ENCODE data around the gene GALNT10. TPM values are rescaled to one million over a fixed set of nuclear protein-coding genes. Genes with fewer than 3 reads are reported as not detected.

Gene GALNT10
- total and polyA plus RNA-seq, 2 of the 4 experiments (the other 2 are of a cell fraction), result 46.2 to 67.0 TPM

- intact Hi-C loops (cut with micrococcal nuclease) (no loop called here), dilution Hi-C loops (cut with HindIII; ENCODE audit: low sequenced_read_pairs, unreplicated experiment) (no loop called here), in situ Hi-C loops (cut with MboI; ENCODE audit: low sequenced_read_pairs) (no loop called here)
- peak overlapping the region; percentile 45 for H2BK20ac ChIP-seq (ENCODE audit: low read depth, low read length)
- no peak overlapping the region for H3K4me3 ChIP-seq (ENCODE audit: insufficient read depth, low read depth, low read length)
- H2BK120ac ChIP-seq (ENCODE audit: low read depth, low read length), result peak overlapping the region; percentile 45
- no peak overlapping the region; the same call in 2 of the 3 replicates for H2BK15ac ChIP-seq (ENCODE audit: low read depth, low read length)
- POLR2A ChIA-PET (ENCODE audit: unreplicated experiment), result no interaction called here
- no peak overlapping the region for H2AFZ ChIP-seq (replicated peaks; ENCODE audit: low read length, poor library complexity)
- no peak overlapping the region; the same call in 1 of the 2 replicates for H3K14ac ChIP-seq (replicated peaks; ENCODE audit: low read depth, low read length)
- no peaks in the 10 kb centered on the region for H4K20me1 ChIP-seq (ENCODE audit: insufficient read depth, low read length)
- CTCF ChIA-PET, result interaction anchor here (0.6 to 1.6 kb wide), 2 partner anchors 18 to 48 kb away, joined by 3 to 4 read pairs; no protein-coding TSS in a partner anchor
- peak overlapping the region; percentile 57; the same call in 1 of the 2 replicates for H4K91ac ChIP-seq (ENCODE audit: insufficient read depth, low read depth, low read length)
- no peak overlapping the region for H3K4me2 ChIP-seq (ENCODE audit: low read depth, low read length)
- peak overlapping the region in 1 of 2 experiments; percentile 56; a peak in 2 of 4 replicates for H4K8ac ChIP-seq (ENCODE audit: low read depth in 2 of 2, low read length in 2 of 2)
- peaks cover 6% of the 10 kb centered on the region; the same call in 1 of the 2 replicates for H3K36me3 ChIP-seq (ENCODE audit: control insufficient read depth, insufficient read depth, low read length)
- BruUV-seq (replicated peaks), result no TSS peak
- DNase-seq, result peak; percentile 43
- H3K79me1 ChIP-seq (ENCODE audit: low read depth in 1 of 2, low read length in 2 of 2), result peaks cover 16 to 76% of the 10 kb centered on the region in 2 experiments
- H3K4ac ChIP-seq (ENCODE audit: low read depth, low read length), result peak overlapping the region; percentile 55
- peak; percentile 74 for ATAC-seq (ENCODE audit: low read depth)
- H3K27me3 ChIP-seq (ENCODE audit: control insufficient read depth, insufficient read depth, low read length), result no peaks in the 10 kb centered on the region
- no peak overlapping the region for H2AK5ac ChIP-seq (ENCODE audit: low read depth, low read length)
- no peak overlapping the region for H2AK9ac ChIP-seq (replicated peaks; ENCODE audit: low read depth, low read length, poor library complexity)
- WGBS, 2 experiments (ENCODE audit: extremely low coverage in 2 of 2, insufficient read length in 1 of 2), result 100% methylated on average over 1 of the region's 2 CpGs; no CpG with 5 or more reads in 1 of the 2 experiments
- peaks cover 17% of the 10 kb centered on the region for H3K4me1 ChIP-seq (ENCODE audit: control insufficient read depth, insufficient read depth, low read length)
- peaks cover 30% of the 10 kb centered on the region for H3K9me1 ChIP-seq (ENCODE audit: insufficient read depth, low read length)
- H3K27ac ChIP-seq (ENCODE audit: insufficient read depth, low read length), result peak overlapping the region; percentile 12; the same call in 1 of the 2 replicates
- TF ChIP-seq NFE2L2 (IDR thresholded peaks at IDR 0.05; ENCODE audit: low read depth, low read length) (no peak), CHD1 (IDR thresholded peaks at IDR 0.05; ENCODE audit: low read depth, low read length) (no peak)
- no peak overlapping the region; the same call in 1 of the 2 replicates for H4K5ac ChIP-seq (ENCODE audit: low read depth, low read length)
- peak overlapping the region; percentile 27 for H2BK5ac ChIP-seq (ENCODE audit: low read depth, low read length, poor library complexity, severe bottlenecking)
- H3K18ac ChIP-seq (ENCODE audit: low read depth, low read length), result no peak overlapping the region
- no peak overlapping the region; the same call in 1 of the 2 replicates for H3K56ac ChIP-seq (ENCODE audit: extremely low read depth, insufficient read depth, low read length)
- no peak overlapping the region for H3K9ac ChIP-seq (ENCODE audit: low read depth, low read length)
- 0 out of 2 replicates have a peak overlapping the region, but pooled peaks have one; percentile 17 for H3K23ac ChIP-seq (ENCODE audit: low read depth, low read length)
- no peaks in the 10 kb centered on the region for H3K9me3 ChIP-seq (ENCODE audit: control insufficient read depth, insufficient read depth, low read length)
Observed at GRCh38 chr5:154215571-154216325, 25.2 kb downstream of the GALNT10 start.

All from IMR-90 (cell line).